B cell (primary cell): ENCODE data around the gene NELFA. TPM values are rescaled to one million over a fixed set of nuclear protein-coding genes. Genes with fewer than 3 reads are reported as not detected.
"Not testable (repeated sequence)": the region's sequence is repeated elsewhere in the genome, so short reads cannot be mapped to it uniquely, and the experiment has no call there.

Source experiments
- ATAC-seq: fragments of 200-7000 bp; cut with Tn5 transposase; one replicate; pipeline ENCODE4 v1.10.0; 2021; ENCODE audit warnings: low read depth, mild to moderate bottlenecking, moderate number of reproducible peaks, moderate library complexity
- CTCF ChIA-PET: fragments of 350-600 bp; sonication (Branson Sonifier 250); formaldehyde crosslinking; loops from one replicate; lab custom pipeline; 2021; ENCODE audit warnings: antibody characterized with exemption, inconsistent platforms; lab: Charles Lee
- POLR2A ChIA-PET: fragments of 350-600 bp; sonication (Branson Sonifier 250); formaldehyde crosslinking; loops from one replicate; lab custom pipeline; 2021; ENCODE audit warnings: antibody characterized with exemption; lab: Charles Lee
- DNase-seq: peaks from one replicate; pipeline ENCODE4 v3.0.0; 2013
- H2AFZ ChIP-seq: 2 replicates; pipeline ENCODE4 v1.6.1; 2012; ENCODE audit warnings: mild to moderate bottlenecking, low read depth, low read length; ENCODE audit not compliant: insufficient read depth, poor library complexity, severe bottlenecking
- H3K27ac ChIP-seq, 2 donors: 1 replicate in 1 of 2; 2 replicates in 1 of 2; pipeline ENCODE4 v1.5.1; 2012 to 2013; ENCODE audit warnings: low read length in 2 of 2, mild to moderate bottlenecking in 2 of 2, moderate library complexity in 1 of 2
- H3K27me3 ChIP-seq, 4 experiments: fragments of 200-600 bp in 1 of 4; sonication (generic) in 1 of 4; replicated peaks in 1 of 4; 1 replicate in 2 of 4; 2 replicates in 2 of 4; pipeline versions ENCODE4 v1.6.1 to v1.7.0; 2013 to 2016; ENCODE audit warnings: low read length in 3 of 4, mild to moderate bottlenecking in 2 of 4, mixed read lengths in 1 of 4, moderate library complexity in 1 of 4; ENCODE audit not compliant: insufficient read depth in 4 of 4, control insufficient read depth in 3 of 4; ENCODE audit errors: control extremely low read depth in 1 of 4
- H3K36me3 ChIP-seq, 2 experiments: replicated peaks in 1 of 2; 1 replicate in 1 of 2; 2 replicates in 1 of 2; pipeline versions ENCODE4 v1.6.1 to v1.7.1; 2013; ENCODE audit warnings: low read length in 1 of 2; ENCODE audit not compliant: insufficient read depth in 2 of 2, control insufficient read depth in 1 of 2; ENCODE audit errors: control extremely low read depth in 1 of 2, extremely low read depth in 1 of 2
- H3K4me1 ChIP-seq, 2 donors: fragments of 200-600 bp in 1 of 2; sonication (generic) in 1 of 2; 1 replicate in 1 of 2; 2 replicates in 1 of 2; pipeline versions ENCODE4 v1.5.1 to v1.6.1; 2013 to 2017; ENCODE audit warnings: low read length in 2 of 2; ENCODE audit not compliant: control insufficient read depth in 2 of 2, insufficient read depth in 2 of 2
- H3K4me2 ChIP-seq: replicated peaks from 2 replicates; pipeline ENCODE3; 2012; ENCODE audit warnings: mild to moderate bottlenecking, low read depth, low read length; ENCODE audit not compliant: poor library complexity, severe bottlenecking
- H3K4me3 ChIP-seq, 5 experiments: fragments of 200-600 bp in 1 of 5; sonication (generic) in 1 of 5; 1 replicate in 3 of 5; 2 replicates in 2 of 5; pipeline versions ENCODE4 v1.5.1 to v1.7.0; 2011 to 2016; ENCODE audit warnings: low read length in 4 of 5, mild to moderate bottlenecking in 4 of 5, low read depth in 2 of 5, control low read depth in 1 of 5, moderate library complexity in 1 of 5; ENCODE audit not compliant: insufficient read depth in 1 of 5; ENCODE audit errors: control extremely low read depth in 1 of 5, extremely low read depth in 1 of 5
- H3K79me2 ChIP-seq: fragments of 200-600 bp; sonication (generic); one replicate; pipeline ENCODE4 v1.6.0; 2016; ENCODE audit warnings: low read length; ENCODE audit not compliant: control insufficient read depth, insufficient read depth
- H3K9ac ChIP-seq: fragments of 200-600 bp; sonication (generic); 2 replicates; pipeline ENCODE4 v1.6.1; 2017; ENCODE audit warnings: mild to moderate bottlenecking, low read length, moderate library complexity
- H3K9me3 ChIP-seq, 3 donors: one replicate each; pipeline versions ENCODE4 v1.6.1 to v1.7.1; 2013; ENCODE audit warnings: low read length in 2 of 3; ENCODE audit not compliant: control insufficient read depth in 2 of 3, insufficient read depth in 1 of 3; ENCODE audit errors: control extremely low read depth in 1 of 3
- H4K20me1 ChIP-seq: 2 replicates; pipeline ENCODE4 v1.6.0; 2012; ENCODE audit warnings: mild to moderate bottlenecking, low read length; ENCODE audit not compliant: insufficient read depth, control insufficient read depth, poor library complexity, severe bottlenecking
- H3K27ac Mint-ChIP-seq: one replicate; pipeline ENCODE4 v1.8.0; 2021; ENCODE audit warnings: mixed read lengths
- H3K27me3 Mint-ChIP-seq: one replicate; pipeline ENCODE4 v1.8.0; 2021; ENCODE audit warnings: mixed read lengths
- H3K4me1 Mint-ChIP-seq: one replicate; pipeline ENCODE4 v1.8.0; 2021; ENCODE audit warnings: mixed read lengths
- H3K4me3 Mint-ChIP-seq: one replicate; pipeline ENCODE4 v1.8.0; 2021; ENCODE audit warnings: mixed read lengths
- H3K9me3 Mint-ChIP-seq: one replicate; pipeline ENCODE4 v1.8.0; 2022; ENCODE audit warnings: mixed read lengths; ENCODE audit not compliant: insufficient read depth
- EZH2 ChIP-seq: IDR thresholded peaks from 2 replicates; pipeline ENCODE4 v1.6.1; 2012; ENCODE audit warnings: borderline replicate concordance, low read depth, mild to moderate bottlenecking, moderate library complexity, low read length; ENCODE audit not compliant: insufficient read depth, poor library complexity, severe bottlenecking
- WGBS: methylation state at CpG from one replicate; pipeline ENCODE4 v1.1.5; 2013; ENCODE audit warnings: missing lambda C conversion rate; ENCODE audit not compliant: insufficient coverage; 5-methylcytosine and 5-hydroxymethylcytosine counted together
- intact Hi-C: fragments of 100-400 bp; cut with micrococcal nuclease; formaldehyde crosslinking; loops from one replicate; pipeline ENCODE4 v1.10.0; 2022
- polyA plus RNA-seq: library from polyadenylated mRNA; depleted of rRNA; stranded (reverse); fragments of >200 nt; gene quantifications from 2 replicates; pipeline ENCODE4 v1.2.3, GENCODE V29; 2012
- total RNA-seq, 2 donors: library from RNA; stranded (reverse); fragments of 120-200 nt in 1 of 2; gene quantifications; 1 replicate in 1 of 2; 2 replicates in 1 of 2; pipeline versions ENCODE4 v1.2.3 to v1.2.4, GENCODE V29; 2013 to 2022
- TF ChIP-seq, protein P1 (sequence below): fragments of 200-600 bp; IDR thresholded peaks from one replicate; pipeline ENCODE4 v1.8.0; 2022; ENCODE audit warnings: antibody characterized with exemption, mild to moderate bottlenecking

Gene NELFA
- total and polyA plus RNA-seq, 2 donors (not counting 1 experiment from before 2014, with no cell fraction given): 42.8 to 60.7 TPM

DNA sequence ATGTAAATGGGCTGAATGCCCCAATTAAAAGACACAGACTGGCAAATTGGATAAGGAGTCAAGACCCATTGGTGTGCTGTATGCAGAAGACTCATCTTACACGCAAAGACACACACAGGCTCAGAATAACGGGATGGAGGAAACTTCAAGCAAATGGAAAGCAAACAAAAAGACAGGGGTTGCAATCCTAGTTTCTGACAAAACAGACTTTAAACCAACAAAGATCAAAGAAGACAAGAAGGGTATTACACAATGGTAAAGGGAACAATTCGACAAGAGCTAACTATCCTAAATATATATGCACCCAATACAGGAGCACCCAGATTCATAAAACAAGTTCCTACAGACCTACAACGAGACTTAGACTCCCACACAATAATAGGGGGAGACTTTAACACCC is 9.5 kb downstream of the NELFA start:
- H3K27ac Mint-ChIP-seq, H3K4me1 ChIP-seq, H3K27me3 Mint-ChIP-seq, H3K36me3 ChIP-seq, ATAC-seq, POLR2A ChIA-PET, intact Hi-C loops, H3K27ac ChIP-seq, H3K9me3 Mint-ChIP-seq, H3K4me3 ChIP-seq, H3K9ac ChIP-seq, CTCF ChIA-PET, H3K4me2 ChIP-seq, H2AFZ ChIP-seq, H3K27me3 ChIP-seq, H3K4me3 Mint-ChIP-seq, DNase-seq: not testable (repeated sequence)
- Histone ChIP-seq H4K20me1 (peaks cover 76% of the 10 kb centered on the region), H3K79me2 (peaks cover 97% of the 10 kb centered on the region), H3K9me3 (peaks cover 5 to 20% (median 12%) of the 10 kb centered on the region in 3 donors)
- 92% methylated on average over 2 of the region's 4 CpGs for WGBS
- peaks cover 48% of the 10 kb centered on the region for H3K4me1 Mint-ChIP-seq

DNA sequence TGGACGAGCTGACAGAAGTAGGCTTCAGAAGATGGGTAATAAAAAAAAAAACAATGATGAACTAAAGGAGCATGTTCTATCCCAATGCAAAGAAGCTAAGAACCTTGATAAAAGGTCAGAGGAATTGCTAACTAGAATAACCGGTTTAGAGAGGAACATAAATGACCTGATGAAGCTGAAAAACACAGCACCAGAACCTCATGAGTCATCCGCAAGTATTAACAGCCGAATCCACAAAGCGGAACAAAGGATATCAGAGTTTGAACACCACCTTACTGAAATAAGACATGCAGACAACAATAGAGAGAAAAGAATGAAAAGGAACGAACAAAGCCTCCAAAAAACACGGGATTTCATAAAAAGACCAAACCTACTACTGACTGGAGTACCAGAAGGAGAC is 10.5 kb downstream of the NELFA start:
- no peaks in the 10 kb centered on the region for H3K4me1 ChIP-seq
- H3K27me3 ChIP-seq: no peaks in the 10 kb centered on the region
- no peak overlapping the region for H3K4me2 ChIP-seq
- ChIA-PET POLR2A (no interaction called here), CTCF (no interaction called here)
- H3K4me1 Mint-ChIP-seq: peaks cover 46% of the 10 kb centered on the region
- no peak overlapping the region for H3K4me3 Mint-ChIP-seq
- no CpG with 5 or more reads among the region's 7 CpGs for WGBS
- H4K20me1 ChIP-seq: peaks cover 78% of the 10 kb centered on the region
- H3K9ac ChIP-seq: no peak overlapping the region
- no peak overlapping the region for H3K27ac ChIP-seq
- peaks cover 5 to 20% (median 12%) of the 10 kb centered on the region in 3 donors for H3K9me3 ChIP-seq
- no peaks in the 10 kb centered on the region for H3K27me3 Mint-ChIP-seq
- no peak for TF ChIP-seq EZH2
- TF ChIP-seq, protein P1, sequence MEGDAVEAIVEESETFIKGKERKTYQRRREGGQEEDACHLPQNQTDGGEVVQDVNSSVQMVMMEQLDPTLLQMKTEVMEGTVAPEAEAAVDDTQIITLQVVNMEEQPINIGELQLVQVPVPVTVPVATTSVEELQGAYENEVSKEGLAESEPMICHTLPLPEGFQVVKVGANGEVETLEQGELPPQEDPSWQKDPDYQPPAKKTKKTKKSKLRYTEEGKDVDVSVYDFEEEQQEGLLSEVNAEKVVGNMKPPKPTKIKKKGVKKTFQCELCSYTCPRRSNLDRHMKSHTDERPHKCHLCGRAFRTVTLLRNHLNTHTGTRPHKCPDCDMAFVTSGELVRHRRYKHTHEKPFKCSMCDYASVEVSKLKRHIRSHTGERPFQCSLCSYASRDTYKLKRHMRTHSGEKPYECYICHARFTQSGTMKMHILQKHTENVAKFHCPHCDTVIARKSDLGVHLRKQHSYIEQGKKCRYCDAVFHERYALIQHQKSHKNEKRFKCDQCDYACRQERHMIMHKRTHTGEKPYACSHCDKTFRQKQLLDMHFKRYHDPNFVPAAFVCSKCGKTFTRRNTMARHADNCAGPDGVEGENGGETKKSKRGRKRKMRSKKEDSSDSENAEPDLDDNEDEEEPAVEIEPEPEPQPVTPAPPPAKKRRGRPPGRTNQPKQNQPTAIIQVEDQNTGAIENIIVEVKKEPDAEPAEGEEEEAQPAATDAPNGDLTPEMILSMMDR: no peak
- H3K4me3 ChIP-seq: no peak overlapping the region
- DNase-seq (no peak), ATAC-seq (no peak)
- peaks cover 97% of the 10 kb centered on the region for H3K79me2 ChIP-seq
- intact Hi-C loops: no loop called here
- no peak overlapping the region for H2AFZ ChIP-seq
- no peak overlapping the region for H3K27ac Mint-ChIP-seq
- H3K9me3 Mint-ChIP-seq: peaks cover 7% of the 10 kb centered on the region
- peaks cover 2 to 5% of the 10 kb centered on the region in 2 experiments for H3K36me3 ChIP-seq
